ENCODE measurements around the gene SEPTIN2. TPM values are rescaled to one million over a fixed set of nuclear protein-coding genes. Genes with fewer than 3 reads are reported as not detected.
A peak's percentile ranks its signal among the peaks of the same experiment; 100 is the strongest.

The SEPTIN2 gene
- total and polyA plus RNA-seq, 10 of the 15 experiments (the other 5 are each of a cell fraction or from before 2014, with no cell fraction given), result 169 to 474 (median 269) TPM

DNA sequence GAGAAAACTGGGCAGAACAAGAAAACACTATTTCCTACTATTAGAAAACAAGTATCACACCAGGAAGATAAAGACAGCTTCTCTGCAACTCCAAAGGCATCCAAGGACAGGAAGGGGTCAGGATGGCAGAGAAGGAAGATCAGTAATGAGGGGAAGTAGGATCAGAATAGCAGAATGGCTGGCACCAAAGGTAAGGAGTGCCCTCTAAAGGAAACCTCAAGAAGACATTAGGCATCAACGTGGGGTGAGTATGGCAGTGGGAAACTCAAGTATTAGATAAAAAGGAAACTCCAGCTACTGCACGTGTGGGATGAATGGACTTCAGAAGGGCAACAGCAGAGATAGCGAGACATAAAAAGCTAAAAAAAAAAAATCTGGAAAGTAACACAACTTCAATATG is 26.1 kb upstream of the SEPTIN2 start:
- Histone ChIP-seq H4K20me1 (ENCODE audit: control insufficient read depth, insufficient read depth) (no peaks in the 10 kb centered on the region), H3K4me1 (ENCODE audit: control insufficient read depth, insufficient read depth, low read length) (peaks cover 3% of the 10 kb centered on the region), H3K27ac (ENCODE audit: control insufficient read depth, insufficient read depth) (no peak overlapping the region), H3K4me3 (no peak overlapping the region), H3K9ac (ENCODE audit: control insufficient read depth, insufficient read depth, low read length) (no peak overlapping the region), H3K79me2 (ENCODE audit: control insufficient read depth, insufficient read depth, low read length) (peaks cover 88% of the 10 kb centered on the region), H3K36me3 (ENCODE audit: control insufficient read depth in 2 of 2, insufficient read depth in 2 of 2, low read length in 1 of 2) (no peaks in the 10 kb centered on the region; a peak in 1 of 4 replicates), H3K27me3 (replicated peaks in 1 of 2; ENCODE audit: control insufficient read depth in 2 of 2, insufficient read depth in 2 of 2, low read length in 1 of 2) (no peaks in the 10 kb centered on the region), H3K4me2 (ENCODE audit: control insufficient read depth, insufficient read depth) (no peak overlapping the region), H3K9me3 (replicated peaks; ENCODE audit: control insufficient read depth, insufficient read depth, low read length) (no peaks in the 10 kb centered on the region), H2AFZ (ENCODE audit: control insufficient read depth, low read depth, low read length) (no peak overlapping the region)
- ATAC-seq (no peak), FAIRE-seq (no peak), DNase-seq (ENCODE audit: low read depth, low spot score) (no peak)
- no TSS peak for BruUV-seq (replicated peaks)
- CTCF ChIA-PET, result interaction anchor here (0.7 to 1.9 kb wide), 4 partner anchors 12 to 212 kb away, joined by 3 to 6 read pairs (median 3); no protein-coding TSS in a partner anchor
- POLR2A ChIA-PET, result interaction anchor here (1.1 kb wide), 1 partner anchor 68 kb away, joined by 3 read pairs; no protein-coding TSS in a partner anchor
- no peak for TF ChIP-seq ZNF24 (IDR thresholded peaks at IDR 0.05)
- no peak for TF ChIP-seq KDM1A (IDR thresholded peaks at IDR 0.05; ENCODE audit: borderline replicate concordance)
- no peak for TF ChIP-seq TARDBP (IDR thresholded peaks at IDR 0.05; ENCODE audit: borderline replicate concordance)
- peak in 1 of 3 experiments; percentile 7; a peak in 1 of 6 replicates for TF ChIP-seq CTCF (IDR thresholded peaks at IDR 0.05 in 2 of 3, conservative IDR thresholded peaks at IDR 0.05 in 1 of 3; ENCODE audit: control insufficient read depth in 2 of 3, extremely low read depth in 1 of 3, insufficient read depth in 1 of 3, low read depth in 3 of 3, low read length in 3 of 3)
- TF ChIP-seq POU2F2 (IDR thresholded peaks at IDR 0.05; ENCODE audit: borderline replicate concordance, low read depth, low read length), result no peak
- TF ChIP-seq SIN3A (IDR thresholded peaks at IDR 0.05; ENCODE audit: low read depth, low read length), result no peak
- TF ChIP-seq KAT2A (conservative IDR thresholded peaks at IDR 0.05; ENCODE audit: control insufficient read depth, low read depth, low read length), result no peak
- in situ Hi-C loops (cut with MboI) (no loop called here), intact Hi-C loops (cut with micrococcal nuclease; ENCODE audit: unreplicated experiment) (no loop called here)
- 67% methylated on average over 3 of the region's 3 CpGs for WGBS (ENCODE audit: insufficient coverage, insufficient replicate concordance, low lambda C conversion rate, missing lambda C conversion rate)
- RAD21 ChIA-PET (ENCODE audit: unreplicated experiment), result no interaction called here
- SMC1A ChIA-PET (ENCODE audit: uncharacterized antibody, unreplicated experiment), result interaction anchor here (0.9 to 1.6 kb wide), 5 partner anchors 9 to 30 kb away, joined by 3 to 5 read pairs (median 4); no protein-coding TSS in a partner anchor

Measured in GM12878 (cell line).